Measurements from ENCODE around the gene MECP2.

The MECP2 gene

DNA sequence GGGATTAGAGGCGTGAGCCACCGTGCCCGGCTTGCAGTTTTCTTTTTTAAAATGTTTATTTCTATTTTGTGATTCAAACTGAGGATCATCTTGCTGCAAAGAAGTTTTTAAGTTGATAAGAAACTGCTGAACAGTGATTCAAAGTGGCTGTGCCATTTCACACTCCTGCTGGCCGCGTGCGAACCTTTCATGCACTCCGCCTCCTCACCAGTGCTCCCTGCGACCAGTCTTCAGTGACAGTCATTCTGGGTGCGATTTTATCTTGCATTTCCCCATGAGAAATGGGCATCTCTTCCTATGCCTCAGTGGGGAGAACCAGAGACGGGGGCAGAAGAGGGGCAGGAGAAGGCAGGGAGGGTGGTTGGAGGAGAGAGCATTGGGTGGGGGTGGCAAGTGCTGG lies 103.5 kb downstream of the MECP2 start:
- DNase-seq (ENCODE audit: low spot score), result no peak
- no peak overlapping the region for H3K27ac ChIP-seq
- TF ChIP-seq, protein P1, sequence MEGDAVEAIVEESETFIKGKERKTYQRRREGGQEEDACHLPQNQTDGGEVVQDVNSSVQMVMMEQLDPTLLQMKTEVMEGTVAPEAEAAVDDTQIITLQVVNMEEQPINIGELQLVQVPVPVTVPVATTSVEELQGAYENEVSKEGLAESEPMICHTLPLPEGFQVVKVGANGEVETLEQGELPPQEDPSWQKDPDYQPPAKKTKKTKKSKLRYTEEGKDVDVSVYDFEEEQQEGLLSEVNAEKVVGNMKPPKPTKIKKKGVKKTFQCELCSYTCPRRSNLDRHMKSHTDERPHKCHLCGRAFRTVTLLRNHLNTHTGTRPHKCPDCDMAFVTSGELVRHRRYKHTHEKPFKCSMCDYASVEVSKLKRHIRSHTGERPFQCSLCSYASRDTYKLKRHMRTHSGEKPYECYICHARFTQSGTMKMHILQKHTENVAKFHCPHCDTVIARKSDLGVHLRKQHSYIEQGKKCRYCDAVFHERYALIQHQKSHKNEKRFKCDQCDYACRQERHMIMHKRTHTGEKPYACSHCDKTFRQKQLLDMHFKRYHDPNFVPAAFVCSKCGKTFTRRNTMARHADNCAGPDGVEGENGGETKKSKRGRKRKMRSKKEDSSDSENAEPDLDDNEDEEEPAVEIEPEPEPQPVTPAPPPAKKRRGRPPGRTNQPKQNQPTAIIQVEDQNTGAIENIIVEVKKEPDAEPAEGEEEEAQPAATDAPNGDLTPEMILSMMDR (IDR thresholded peaks at IDR 0.05), result no peak
- no peak overlapping the region for H3K4me3 ChIP-seq

DNA sequence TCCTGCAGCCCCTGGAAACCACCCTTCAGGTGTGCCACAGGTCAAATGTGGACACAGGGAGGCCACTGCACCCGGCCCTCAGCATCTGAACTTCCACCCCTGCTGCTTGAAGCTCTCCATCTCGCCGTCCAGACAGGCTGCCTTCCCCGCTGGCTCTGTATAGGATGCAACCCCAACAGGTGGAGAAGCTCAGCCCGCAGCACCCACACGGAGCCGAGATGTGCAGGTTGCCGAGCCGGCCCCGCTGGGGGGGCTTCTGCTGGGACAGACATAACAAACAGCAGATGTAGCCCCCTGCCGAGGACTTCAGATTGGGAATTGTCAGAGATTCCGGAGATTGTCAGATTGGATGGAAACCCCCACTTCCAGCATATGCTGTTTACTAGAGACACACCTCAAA lies 104.4 kb downstream of the MECP2 start:
- TF ChIP-seq, protein P1 (IDR thresholded peaks at IDR 0.05), result no peak
- Histone ChIP-seq H3K4me3 (no peak overlapping the region), H3K27ac (no peak overlapping the region)
- DNase-seq (ENCODE audit: low spot score), result no peak

DNA sequence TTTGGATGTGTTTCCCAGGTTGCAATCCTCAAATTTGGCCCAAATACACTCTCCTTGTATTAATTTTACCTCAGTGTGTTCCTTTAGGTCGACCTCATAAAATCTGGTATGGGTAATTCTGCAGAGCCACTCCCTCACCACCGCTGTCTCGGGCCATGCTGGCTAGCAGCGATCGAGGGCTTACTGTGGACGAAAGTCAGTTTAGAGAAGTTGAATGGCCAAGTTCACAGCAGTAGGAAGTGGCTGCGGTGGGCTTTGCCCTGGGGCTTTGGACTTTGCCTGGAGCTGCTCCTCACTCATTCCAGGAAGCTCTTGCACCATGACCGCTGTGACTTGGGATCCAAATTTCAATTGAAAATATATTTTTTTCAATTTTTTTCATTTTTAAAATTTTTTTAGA lies 105.3 kb downstream of the MECP2 start:
- Histone ChIP-seq H3K27ac (no peak overlapping the region), H3K4me3 (no peak overlapping the region)
- TF ChIP-seq, protein P1 (IDR thresholded peaks at IDR 0.05), result no peak
- DNase-seq (ENCODE audit: low spot score), result no peak

DNA sequence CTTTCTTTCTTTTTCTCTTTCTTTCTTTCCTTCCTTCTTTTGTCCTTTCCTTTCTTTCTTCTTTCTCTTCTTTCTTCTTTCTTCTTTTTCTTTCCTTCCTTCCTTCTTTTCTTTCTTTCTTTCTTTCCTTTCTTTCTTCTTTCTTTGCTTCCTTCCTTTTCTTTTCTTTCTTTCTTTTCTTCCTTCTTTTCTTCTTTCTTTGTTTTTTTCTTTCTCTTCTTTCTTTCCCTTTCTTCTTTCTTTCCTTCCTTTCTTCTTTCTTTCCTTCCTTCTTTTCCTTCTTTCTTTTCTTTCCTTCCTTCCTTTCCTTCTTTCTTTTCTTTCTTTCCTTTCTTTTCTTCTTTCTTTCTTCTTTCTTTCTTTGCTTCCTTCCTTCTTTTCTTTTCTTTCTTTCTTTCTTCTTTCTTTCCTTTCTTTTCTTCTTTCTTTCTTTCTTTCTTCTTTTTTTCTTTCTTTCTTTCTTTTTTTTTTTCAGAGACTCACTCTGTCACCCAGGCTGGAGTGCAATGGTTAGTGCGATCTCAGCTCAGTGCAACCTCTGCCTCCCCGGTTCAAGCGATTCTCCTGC lies 106.4 kb downstream of the MECP2 start:
- Histone ChIP-seq H3K27ac (no peak overlapping the region), H3K4me3 (no peak overlapping the region)
- TF ChIP-seq, protein P1 (IDR thresholded peaks at IDR 0.05), result no peak
- no peak for DNase-seq (ENCODE audit: low spot score)

DNA sequence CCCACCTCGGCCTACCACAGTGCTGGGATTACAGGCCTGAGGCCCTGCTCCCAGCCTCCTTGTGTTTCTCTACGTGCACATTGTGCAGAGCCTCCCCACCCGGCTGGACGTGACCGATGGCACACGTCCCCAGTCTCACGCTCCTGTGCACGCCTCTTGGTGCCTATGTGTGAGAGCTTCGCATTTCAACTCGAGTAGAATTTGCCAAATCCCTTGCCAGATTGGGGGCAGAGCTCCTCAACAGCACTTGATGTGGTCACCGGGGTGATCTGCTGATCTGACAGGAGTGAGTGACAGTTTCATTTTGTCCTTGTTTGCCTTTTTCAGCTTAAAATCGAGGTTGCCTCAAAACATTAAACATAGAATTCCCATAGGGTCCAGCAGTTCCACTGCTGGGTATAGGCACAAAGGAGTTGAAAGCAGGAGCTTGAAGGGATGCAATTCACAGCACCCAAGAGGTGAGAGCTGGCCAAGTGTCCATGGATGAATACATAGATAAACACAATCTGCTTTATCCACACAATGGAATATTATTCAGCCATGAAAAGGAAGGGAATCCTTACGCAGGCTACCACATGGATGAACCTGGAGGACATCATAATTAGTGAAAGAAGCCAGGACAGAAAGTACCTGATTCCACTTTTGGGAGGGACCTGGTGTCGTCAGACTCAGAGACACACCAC lies 107.4 kb downstream of the MECP2 start:
- TF ChIP-seq, protein P1 (IDR thresholded peaks at IDR 0.05), result no peak
- no peak overlapping the region for H3K4me3 ChIP-seq
- no peak for DNase-seq (ENCODE audit: low spot score)
- no peak overlapping the region for H3K27ac ChIP-seq

DNA sequence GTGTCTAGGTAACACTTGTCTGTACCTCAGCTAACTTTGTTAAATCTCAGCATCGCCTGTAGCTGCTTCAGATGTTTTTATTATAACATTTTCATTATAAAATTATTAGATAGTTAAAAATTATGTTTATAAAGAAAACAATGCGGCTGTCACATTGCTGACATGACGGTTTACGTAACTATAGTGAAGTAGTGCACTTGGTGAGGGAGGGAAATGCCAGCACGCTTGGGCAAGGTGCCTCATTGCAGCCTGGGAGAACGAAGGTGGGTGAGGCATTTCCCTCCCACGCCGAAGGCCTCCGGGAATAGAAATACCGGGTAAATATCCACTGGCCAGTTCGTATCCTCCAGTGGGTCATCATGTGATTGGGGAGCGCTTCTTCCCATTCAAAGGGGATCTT lies 109.0 kb downstream of the MECP2 start:
- TF ChIP-seq, protein P1 (IDR thresholded peaks at IDR 0.05), result no peak
- H3K27ac ChIP-seq, result no peak overlapping the region
- DNase-seq (ENCODE audit: low spot score), result no peak
- no peak overlapping the region for H3K4me3 ChIP-seq
